ENCODE results near the gene MAP7D3. TPM values are rescaled to one million over a fixed set of nuclear protein-coding genes. Genes with fewer than 3 reads are reported as not detected.

The MAP7D3 gene
- total and polyA plus RNA-seq, 2 of the 4 experiments (the other 2 are of a cell fraction): 10.0 to 23.8 TPM

- in situ Hi-C loops (cut with MboI; ENCODE audit: low sequenced_read_pairs) (no loop called here), intact Hi-C loops (cut with micrococcal nuclease) (loop anchor here (2.0 kb wide), 1 partner anchor 35 kb away; no protein-coding TSS in a partner anchor), dilution Hi-C loops (cut with HindIII; ENCODE audit: low sequenced_read_pairs, unreplicated experiment) (no loop called here)
- ChIA-PET POLR2A (ENCODE audit: unreplicated experiment) (no interaction called here), CTCF (interaction anchor here (1.0 to 2.2 kb wide), 2 partner anchors 176 to 825 kb away, joined by 4 to 6 read pairs; no protein-coding TSS in a partner anchor)
- Histone ChIP-seq H3K14ac (replicated peaks; ENCODE audit: low read depth, low read length) (no peak overlapping the region), H4K20me1 (ENCODE audit: insufficient read depth, low read length) (no peaks in the 10 kb centered on the region), H3K56ac (ENCODE audit: extremely low read depth, insufficient read depth, low read length) (no peak overlapping the region), H4K5ac (ENCODE audit: low read depth, low read length) (no peak overlapping the region; the same call in 1 of the 2 replicates), H3K4me3 (ENCODE audit: insufficient read depth, low read depth, low read length) (no peak overlapping the region), H2BK20ac (ENCODE audit: low read depth, low read length) (no peak overlapping the region), H2AK5ac (ENCODE audit: low read depth, low read length) (no peak overlapping the region), H4K91ac (ENCODE audit: insufficient read depth, low read depth, low read length) (peak overlapping the region; percentile 19; the same call in 1 of the 2 replicates), H3K18ac (ENCODE audit: low read depth, low read length) (peak overlapping the region; percentile 59; the same call in 1 of the 2 replicates), H3K23ac (ENCODE audit: low read depth, low read length) (no peak overlapping the region), H3K9ac (ENCODE audit: low read depth, low read length) (no peak overlapping the region), H3K36me3 (ENCODE audit: control insufficient read depth, insufficient read depth, low read length) (peaks cover 18% of the 10 kb centered on the region; the same call in 1 of the 2 replicates), H2BK15ac (ENCODE audit: low read depth, low read length) (0 out of 3 replicates have a peak overlapping the region, but pooled peaks have one; percentile 33), H3K4ac (ENCODE audit: low read depth, low read length) (no peak overlapping the region), H3K9me1 (ENCODE audit: insufficient read depth, low read length) (no peaks in the 10 kb centered on the region), H3K4me2 (ENCODE audit: low read depth, low read length) (no peak overlapping the region), H4K8ac (ENCODE audit: low read depth in 2 of 2, low read length in 2 of 2) (no peak overlapping the region; a peak in 1 of 4 replicates), H2BK5ac (ENCODE audit: low read depth, low read length, poor library complexity, severe bottlenecking) (no peak overlapping the region), H3K9me3 (ENCODE audit: control insufficient read depth, insufficient read depth, low read length) (no peaks in the 10 kb centered on the region), H3K4me1 (ENCODE audit: control insufficient read depth, insufficient read depth, low read length) (peaks cover 9% of the 10 kb centered on the region), H2BK120ac (ENCODE audit: low read depth, low read length) (no peak overlapping the region), H3K27ac (ENCODE audit: insufficient read depth, low read length) (no peak overlapping the region), H2AK9ac (replicated peaks; ENCODE audit: low read depth, low read length, poor library complexity) (no peak overlapping the region), H3K27me3 (ENCODE audit: control insufficient read depth, insufficient read depth, low read length) (no peaks in the 10 kb centered on the region; the same call in 1 of the 2 replicates), H3K79me1 (ENCODE audit: low read depth in 1 of 2, low read length in 2 of 2) (0 out of 4 replicates have a peak, but pooled peaks cover 0 to 7% of the 10 kb centered on the region in 2 experiments), H2AFZ (replicated peaks; ENCODE audit: low read length, poor library complexity) (no peak overlapping the region)
- no CpG with 5 or more reads among the region's 3 CpGs for whole genome bisulfite sequencing, 2 experiments (ENCODE audit: extremely low coverage in 2 of 2, insufficient read length in 1 of 2)
- DNase-seq (no peak), ATAC-seq (ENCODE audit: low read depth) (no peak)
- TF ChIP-seq NFE2L2 (IDR thresholded peaks at IDR 0.05; ENCODE audit: low read depth, low read length) (no peak), BHLHE40 (IDR thresholded peaks at IDR 0.05; ENCODE audit: low read depth, low read length) (no peak), MXI1 (IDR thresholded peaks at IDR 0.05; ENCODE audit: borderline replicate concordance, low read depth, low read length) (no peak), CTCF (conservative IDR thresholded peaks at IDR 0.05; ENCODE audit: low read depth, low read length) (no peak), RFX5 (IDR thresholded peaks at IDR 0.05; ENCODE audit: low read depth, low read length) (no peak), CEBPB (IDR thresholded peaks at IDR 0.05; ENCODE audit: low read depth, low read length) (no peak), ELK1 (IDR thresholded peaks at IDR 0.05; ENCODE audit: borderline replicate concordance, low read depth, low read length) (no peak), FOS (IDR thresholded peaks at IDR 0.05; ENCODE audit: low read depth, low read length) (no peak), RCOR1 (IDR thresholded peaks at IDR 0.05; ENCODE audit: insufficient replicate concordance, low read length) (no peak), USF2 (IDR thresholded peaks at IDR 0.05; ENCODE audit: low read depth, low read length) (no peak), SMC3 (IDR thresholded peaks at IDR 0.05; ENCODE audit: low read depth, low read length) (no peak), CHD1 (IDR thresholded peaks at IDR 0.05; ENCODE audit: low read depth, low read length) (no peak), MAFK (IDR thresholded peaks at IDR 0.05; ENCODE audit: low read depth, low read length) (no peak)
- BruUV-seq (replicated peaks): no TSS peak
Measured at GRCh38 chrX:136203951-136204350, 47.2 kb downstream of the MAP7D3 start.
